ENCODE data around the gene MYO5B.

DNA sequence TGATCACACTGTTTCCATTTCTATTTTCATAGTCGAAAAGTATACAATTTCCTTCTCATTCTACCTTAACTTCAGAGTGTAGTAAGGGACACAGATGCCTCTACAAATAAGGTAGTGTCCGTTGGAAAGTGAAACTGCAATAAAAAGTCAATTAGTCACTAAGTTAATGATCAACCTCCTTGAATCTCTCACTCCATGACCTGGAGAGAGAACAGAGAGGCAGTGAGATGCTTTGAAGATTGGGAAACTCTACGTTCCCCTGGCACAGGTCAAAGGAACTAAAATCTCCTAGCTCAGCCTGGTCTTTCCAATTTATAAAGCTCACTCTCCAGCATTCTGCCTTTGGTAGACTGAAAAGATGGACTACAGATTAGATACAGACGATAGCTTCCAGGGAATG is 227.8 kb downstream of the MYO5B start:
- TF ChIP-seq EZH2phosphoT487 (IDR thresholded peaks at IDR 0.05; ENCODE audit: low read length) (no peak), EZH2 (optimal IDR thresholded peaks at IDR 0.05; ENCODE audit: low read depth, low read length) (no peak)
- TF ChIP-seq, protein P1, sequence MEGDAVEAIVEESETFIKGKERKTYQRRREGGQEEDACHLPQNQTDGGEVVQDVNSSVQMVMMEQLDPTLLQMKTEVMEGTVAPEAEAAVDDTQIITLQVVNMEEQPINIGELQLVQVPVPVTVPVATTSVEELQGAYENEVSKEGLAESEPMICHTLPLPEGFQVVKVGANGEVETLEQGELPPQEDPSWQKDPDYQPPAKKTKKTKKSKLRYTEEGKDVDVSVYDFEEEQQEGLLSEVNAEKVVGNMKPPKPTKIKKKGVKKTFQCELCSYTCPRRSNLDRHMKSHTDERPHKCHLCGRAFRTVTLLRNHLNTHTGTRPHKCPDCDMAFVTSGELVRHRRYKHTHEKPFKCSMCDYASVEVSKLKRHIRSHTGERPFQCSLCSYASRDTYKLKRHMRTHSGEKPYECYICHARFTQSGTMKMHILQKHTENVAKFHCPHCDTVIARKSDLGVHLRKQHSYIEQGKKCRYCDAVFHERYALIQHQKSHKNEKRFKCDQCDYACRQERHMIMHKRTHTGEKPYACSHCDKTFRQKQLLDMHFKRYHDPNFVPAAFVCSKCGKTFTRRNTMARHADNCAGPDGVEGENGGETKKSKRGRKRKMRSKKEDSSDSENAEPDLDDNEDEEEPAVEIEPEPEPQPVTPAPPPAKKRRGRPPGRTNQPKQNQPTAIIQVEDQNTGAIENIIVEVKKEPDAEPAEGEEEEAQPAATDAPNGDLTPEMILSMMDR (IDR thresholded peaks at IDR 0.05; ENCODE audit: low read length) = no peak
